NCI-H187 treated with DMSO at 0.1 percent for 48 hours (cell line): ENCODE measurements around the gene GLIS1.

Experiments used
- DNase-seq: peaks from one replicate; lab custom pipeline; 2025; lab: John Stamatoyannopoulos, UW

Gene GLIS1

GRCh38 chr1:53636621-53637171, 102.3 kb downstream of the GLIS1 start:
- DNase-seq: no peak

- DNase-seq: no peak
These were observed 104.4 kb downstream of the GLIS1 start for GRCh38 chr1:53634571-53634979.

- no peak for DNase-seq
These were observed 105.8 kb downstream of the GLIS1 start for GRCh38 chr1:53633073-53633704.

- no peak for DNase-seq
These were observed 107.2 kb downstream of the GLIS1 start for GRCh38 chr1:53631622-53632310.

GRCh38 chr1:53629101-53629691, 109.8 kb downstream of the GLIS1 start:
- no peak for DNase-seq

- DNase-seq: no peak
These were observed 110.5 kb downstream of the GLIS1 start for GRCh38 chr1:53628286-53628955.

- no peak for DNase-seq
These were observed 111.3 kb downstream of the GLIS1 start for GRCh38 chr1:53627666-53628065.

- DNase-seq: no peak
These were observed 111.9 kb downstream of the GLIS1 start for GRCh38 chr1:53627031-53627430.

- no peak for DNase-seq
These were observed 112.3 kb downstream of the GLIS1 start for GRCh38 chr1:53626616-53627015.

GRCh38 chr1:53625766-53626520, 113.0 kb downstream of the GLIS1 start:
- DNase-seq: no peak

GRCh38 chr1:53625049-53625448, 113.9 kb downstream of the GLIS1 start:
- DNase-seq: no peak

GRCh38 chr1:53622531-53622930, 116.4 kb downstream of the GLIS1 start:
- no peak for DNase-seq

GRCh38 chr1:53621144-53621543, 117.8 kb downstream of the GLIS1 start:
- no peak for DNase-seq

- no peak for DNase-seq
These were observed 118.7 kb downstream of the GLIS1 start for GRCh38 chr1:53620061-53620855.

- no peak for DNase-seq
These were observed 119.5 kb downstream of the GLIS1 start for GRCh38 chr1:53619367-53620060.

- no peak for DNase-seq
These were observed 120.2 kb downstream of the GLIS1 start for GRCh38 chr1:53618500-53619366.

GRCh38 chr1:53617851-53618499, 121.0 kb downstream of the GLIS1 start:
- no peak for DNase-seq

GRCh38 chr1:53617382-53617781, 121.6 kb downstream of the GLIS1 start:
- no peak for DNase-seq

- DNase-seq: no peak
These were observed 122.0 kb downstream of the GLIS1 start for GRCh38 chr1:53616927-53617326.
